NB4 (cell line): Measurements from ENCODE around the gene CARD19.

Experiments
- POLR2A ChIP-seq: IDR thresholded peaks from 2 replicates; pipeline ENCODE4 v1.6.1; 2011; ENCODE audit warnings: mild to moderate bottlenecking; ENCODE audit not compliant: insufficient read length; ENCODE audit errors: extremely low read depth
- TF ChIP-seq, protein P1 (sequence below): IDR thresholded peaks from one replicate; pipeline ENCODE4 v1.5.1; 2012; ENCODE audit warnings: low read depth, low read length

DNA sequence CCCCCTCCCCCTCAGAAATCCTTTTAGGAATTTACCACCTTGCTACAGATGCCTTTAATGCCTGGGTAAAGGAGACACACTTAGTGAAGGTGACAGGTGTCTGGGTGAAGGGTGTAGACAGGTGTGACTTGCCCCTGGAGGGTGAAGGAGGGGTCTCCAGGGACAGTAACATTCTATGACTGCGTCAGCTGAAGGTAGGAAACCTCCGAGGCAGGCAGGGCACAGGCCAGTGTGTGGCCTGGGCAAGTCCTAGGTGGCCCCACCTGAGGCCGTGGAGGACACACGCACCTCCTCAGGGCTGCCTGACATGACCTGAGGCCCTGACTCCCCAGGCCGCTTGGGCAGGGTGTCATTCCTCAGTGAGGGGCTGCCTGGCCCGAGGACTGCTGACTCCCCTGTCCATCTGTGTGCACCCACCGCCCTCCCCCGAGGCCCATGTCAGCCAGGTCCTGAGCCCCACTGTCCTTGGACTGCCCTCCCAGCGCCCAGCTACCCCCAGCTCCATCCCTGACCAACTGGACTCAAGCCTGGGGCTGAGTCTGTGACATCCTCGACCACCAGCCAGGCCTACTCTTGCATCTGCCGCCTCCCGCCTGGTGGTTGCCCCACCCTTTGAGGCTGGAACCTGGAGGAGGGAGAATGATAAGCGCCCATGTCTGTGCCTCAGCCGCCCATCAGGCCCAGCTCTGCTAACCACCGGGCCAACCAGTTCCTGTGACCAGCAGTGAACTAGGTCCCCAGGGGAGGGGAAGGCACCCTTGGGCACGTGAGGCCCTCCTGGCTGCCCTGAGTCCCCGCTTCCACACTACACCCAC, 18.4 kb downstream of the CARD19 start:
- TF ChIP-seq POLR2A = no peak
- TF ChIP-seq, protein P1, sequence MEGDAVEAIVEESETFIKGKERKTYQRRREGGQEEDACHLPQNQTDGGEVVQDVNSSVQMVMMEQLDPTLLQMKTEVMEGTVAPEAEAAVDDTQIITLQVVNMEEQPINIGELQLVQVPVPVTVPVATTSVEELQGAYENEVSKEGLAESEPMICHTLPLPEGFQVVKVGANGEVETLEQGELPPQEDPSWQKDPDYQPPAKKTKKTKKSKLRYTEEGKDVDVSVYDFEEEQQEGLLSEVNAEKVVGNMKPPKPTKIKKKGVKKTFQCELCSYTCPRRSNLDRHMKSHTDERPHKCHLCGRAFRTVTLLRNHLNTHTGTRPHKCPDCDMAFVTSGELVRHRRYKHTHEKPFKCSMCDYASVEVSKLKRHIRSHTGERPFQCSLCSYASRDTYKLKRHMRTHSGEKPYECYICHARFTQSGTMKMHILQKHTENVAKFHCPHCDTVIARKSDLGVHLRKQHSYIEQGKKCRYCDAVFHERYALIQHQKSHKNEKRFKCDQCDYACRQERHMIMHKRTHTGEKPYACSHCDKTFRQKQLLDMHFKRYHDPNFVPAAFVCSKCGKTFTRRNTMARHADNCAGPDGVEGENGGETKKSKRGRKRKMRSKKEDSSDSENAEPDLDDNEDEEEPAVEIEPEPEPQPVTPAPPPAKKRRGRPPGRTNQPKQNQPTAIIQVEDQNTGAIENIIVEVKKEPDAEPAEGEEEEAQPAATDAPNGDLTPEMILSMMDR = no peak
